Measurements from ENCODE around the gene FLT4. TPM values are rescaled to one million over a fixed set of nuclear protein-coding genes. Genes with fewer than 3 reads are reported as not detected.

The FLT4 gene
- total RNA-seq, 1 donor from 2014 or later: 13.1 TPM

GRCh38 chr5:180593446-180594206 lies 55.8 kb downstream of the FLT4 start:
- H3K27ac Mint-ChIP-seq (ENCODE audit: unreplicated experiment): no peak overlapping the region
- no peaks in the 10 kb centered on the region for H3K9me3 Mint-ChIP-seq
- DNase-seq (ENCODE audit: low read depth, low spot score): no peak
- no peak for TF ChIP-seq CTCF (conservative IDR thresholded peaks at IDR 0.05)
- H3K36me3 Mint-ChIP-seq (ENCODE audit: low read depth): peaks cover 3% of the 10 kb centered on the region
- peaks cover 47% of the 10 kb centered on the region for H3K27me3 Mint-ChIP-seq (ENCODE audit: low read depth)
- peak overlapping the region; percentile 21 for H3K4me3 Mint-ChIP-seq
- peaks cover 11% of the 10 kb centered on the region for H3K4me1 Mint-ChIP-seq

GRCh38 chr5:180592176-180592575 lies 57.2 kb downstream of the FLT4 start:
- Mint-ChIP-seq H3K9me3 (no peaks in the 10 kb centered on the region), H3K4me3 (peak overlapping the region; percentile 52), H3K27me3 (ENCODE audit: low read depth) (peaks cover 61% of the 10 kb centered on the region), H3K36me3 (ENCODE audit: low read depth) (peaks cover 3% of the 10 kb centered on the region), H3K27ac (ENCODE audit: unreplicated experiment) (no peak overlapping the region), H3K4me1 (peaks cover 11% of the 10 kb centered on the region)
- TF ChIP-seq CTCF (conservative IDR thresholded peaks at IDR 0.05): no peak
- DNase-seq (ENCODE audit: low read depth, low spot score): no peak

GRCh38 chr5:180591311-180591887 lies 58.0 kb downstream of the FLT4 start, which contains the start of gene SCGB3A1:
TSS of gene SCGB3A1 (minus strand) at chr5:180591499. CDS start at chr5:180591462, 37 bp downstream.
- H3K9me3 Mint-ChIP-seq: peaks cover under 1% of the 10 kb centered on the region
- DNase-seq (ENCODE audit: low read depth, low spot score): no peak
- TF ChIP-seq CTCF (conservative IDR thresholded peaks at IDR 0.05): no peak
- H3K4me3 Mint-ChIP-seq: peak within 1 kb of the TSS; percentile 52
- H3K27me3 Mint-ChIP-seq (ENCODE audit: low read depth): peaks cover 67% of the 10 kb centered on the region
- peaks cover 3% of the 10 kb centered on the region for H3K36me3 Mint-ChIP-seq (ENCODE audit: low read depth)
- no peak within 1 kb of the TSS for H3K27ac Mint-ChIP-seq (ENCODE audit: unreplicated experiment)
- peaks cover 11% of the 10 kb centered on the region for H3K4me1 Mint-ChIP-seq

- no peak overlapping the region for H3K27ac Mint-ChIP-seq (ENCODE audit: unreplicated experiment)
- peaks cover 11% of the 10 kb centered on the region for H3K4me1 Mint-ChIP-seq
- H3K27me3 Mint-ChIP-seq (ENCODE audit: low read depth): peaks cover 72% of the 10 kb centered on the region
Observed at GRCh38 chr5:180590543-180591310, 58.7 kb downstream of the FLT4 start.

More at GRCh38 chr5:180590543-180591310, 58.7 kb downstream of the FLT4 start:
- H3K36me3 Mint-ChIP-seq (ENCODE audit: low read depth): peaks cover 3% of the 10 kb centered on the region
- TF ChIP-seq CTCF (conservative IDR thresholded peaks at IDR 0.05): no peak
- H3K9me3 Mint-ChIP-seq: peaks cover 2% of the 10 kb centered on the region
- no peak overlapping the region for H3K4me3 Mint-ChIP-seq
- DNase-seq (ENCODE audit: low read depth, low spot score): peak; percentile 6
